Panc1 (cell line): ENCODE measurements around the gene OSBPL8. TPM values are rescaled to one million over a fixed set of nuclear protein-coding genes. Genes with fewer than 3 reads are reported as not detected.

Experiments
- ATAC-seq: fragments of 200-7000 bp; cut with Tn5 transposase; 2 replicates; pipeline ENCODE4 v1.9.1; 2020; ENCODE audit warnings: mild to moderate bottlenecking, moderate library complexity
- BruUV-seq: library from RNA; stranded (reverse); fragments of 400-500 nt; replicated peaks from 2 replicates; lab custom pipeline; 2021; lab: Mats Ljungman, UMichigan
- CTCF ChIA-PET: fragments of 300-600 bp; sonication (Branson Sonifier 250); formaldehyde crosslinking; loops from one replicate; lab custom pipeline; 2022; ENCODE audit warnings: antibody characterized with exemption; lab: Charles Lee
- POLR2A ChIA-PET: fragments of 300-600 bp; sonication (Branson Sonifier 250); formaldehyde crosslinking; loops from one replicate; lab custom pipeline; 2022; ENCODE audit warnings: antibody characterized with exemption; lab: Charles Lee
- DNase-seq: peaks from one replicate; pipeline ENCODE4 v3.0.0-alpha.2; 2010; ENCODE audit warnings: low read depth, low spot score
- H3K27ac ChIP-seq: 2 replicates; pipeline ENCODE4 v1.5.1; 2011; ENCODE audit warnings: mild to moderate bottlenecking, low read length, inconsistent platforms
- H3K27me3 ChIP-seq: fragments of 200-500 bp; sonication (Bioruptor generic); 2 replicates; pipeline ENCODE4 v1.6.0; 2014; ENCODE audit warnings: low read length, inconsistent platforms; ENCODE audit not compliant: control insufficient read depth, insufficient read depth
- H3K36me3 ChIP-seq: fragments of 200-500 bp; sonication (Bioruptor generic); 2 replicates; pipeline ENCODE4 v1.5.1; 2014; ENCODE audit warnings: inconsistent platforms, mild to moderate bottlenecking, low read length, moderate library complexity; ENCODE audit not compliant: control insufficient read depth, insufficient read depth
- H3K4me1 ChIP-seq: 2 replicates; pipeline ENCODE4 v1.5.1; 2011; ENCODE audit warnings: inconsistent platforms, mild to moderate bottlenecking, low read length, moderate library complexity; ENCODE audit not compliant: control insufficient read depth, insufficient read depth
- H3K4me3 ChIP-seq, 2 experiments: 2 replicates each; pipeline ENCODE4 v1.5.1; 2011 to 2012; ENCODE audit warnings: low read depth in 2 of 2, low read length in 2 of 2, mild to moderate bottlenecking in 2 of 2, inconsistent platforms in 1 of 2, moderate library complexity in 1 of 2
- H3K9me3 ChIP-seq: fragments of 200-500 bp; sonication (Bioruptor generic); 2 replicates; pipeline ENCODE4 v1.5.1; 2014; ENCODE audit warnings: low read depth, mild to moderate bottlenecking, inconsistent platforms, low read length, moderate library complexity; ENCODE audit not compliant: control insufficient read depth, insufficient read depth
- CTCF ChIP-seq: fragments of 450-650 bp; IDR thresholded peaks from 2 replicates; pipeline ENCODE4 v1.5.1; 2017; ENCODE audit warnings: mild to moderate bottlenecking
- POLR2AphosphoS5 ChIP-seq: IDR thresholded peaks from 2 replicates; pipeline ENCODE4 v1.6.1; 2012; ENCODE audit warnings: mild to moderate bottlenecking, low read depth, low read length, moderate library complexity
- REST ChIP-seq, 2 experiments: IDR thresholded peaks; 2 replicates each; pipeline ENCODE4 v1.6.1; 2011 to 2012; ENCODE audit warnings: low read depth in 2 of 2, control low read depth in 1 of 2, low read length in 1 of 2, mild to moderate bottlenecking in 1 of 2, moderate library complexity in 1 of 2; ENCODE audit not compliant: insufficient read depth in 1 of 2
- SIN3A ChIP-seq: IDR thresholded peaks from 2 replicates; pipeline ENCODE4 v1.6.1; 2012; ENCODE audit warnings: low read depth, mild to moderate bottlenecking, low read length, moderate library complexity, borderline replicate concordance; ENCODE audit not compliant: insufficient read depth
- TCF7L2 ChIP-seq: IDR thresholded peaks from 2 replicates; pipeline ENCODE4 v1.6.1; 2011; ENCODE audit warnings: mild to moderate bottlenecking, low read depth, low read length, inconsistent platforms
- in situ Hi-C: cut with HindIII; loops from 2 replicates; pipeline ENCODE4 v1.10.0; 2016; ENCODE audit warnings: low sequenced_read_pairs, low pct_unique_long_range_greater_than_20kb
- intact Hi-C: fragments of 100-400 bp; cut with micrococcal nuclease; formaldehyde crosslinking; loops from one replicate; pipeline ENCODE4 v1.10.0; 2022; ENCODE audit not compliant: unreplicated experiment
- total RNA-seq: library from RNA; stranded (reverse); gene quantifications from one replicate; pipeline ENCODE4 v1.2.1, GENCODE V29; 2021; ENCODE audit not compliant: unreplicated experiment

Gene OSBPL8
- total RNA-seq, 1 experiment from 2014 or later, result 76.9 TPM

GRCh38 chr12:76312315-76312714 is 247.3 kb downstream of the OSBPL8 start:
- ATAC-seq, result no peak
- ChIA-PET POLR2A (interaction anchor here (0.7 kb wide), 1 partner anchor 48 kb away, joined by 7 read pairs; no protein-coding TSS in a partner anchor), CTCF (interaction anchor here (0.6 kb wide), 1 partner anchor 228 kb away, joined by 3 read pairs; no protein-coding TSS in a partner anchor)

GRCh38 chr12:76311796-76312195 is 247.8 kb downstream of the OSBPL8 start:
- CTCF ChIA-PET, result no interaction called here
- intact Hi-C loops, result no loop called here

More at GRCh38 chr12:76312315-76312714, 247.3 kb downstream of the OSBPL8 start:
- Histone ChIP-seq H3K36me3 (no peaks in the 10 kb centered on the region), H3K4me1 (no peaks in the 10 kb centered on the region; the same call in 1 of the 2 replicates), H3K4me3 (no peak overlapping the region), H3K9me3 (no peaks in the 10 kb centered on the region), H3K27me3 (no peaks in the 10 kb centered on the region), H3K27ac (no peak overlapping the region)
- BruUV-seq, result no TSS peak
- TF ChIP-seq POLR2AphosphoS5 (no peak), REST (IDR thresholded peaks at IDR 0.05; ENCODE audit: insufficient read depth in 1 of 2, low read depth in 2 of 2, low read length in 1 of 2) (no peak), SIN3A (no peak), CTCF (no peak), TCF7L2 (no peak)
- intact Hi-C loops, result no loop called here
- in situ Hi-C loops, result no loop called here
- no peak for DNase-seq

More at GRCh38 chr12:76311796-76312195, 247.8 kb downstream of the OSBPL8 start:
- no peak overlapping the region for H3K27ac ChIP-seq
- no peaks in the 10 kb centered on the region for H3K36me3 ChIP-seq
- H3K27me3 ChIP-seq, result no peaks in the 10 kb centered on the region
- H3K4me3 ChIP-seq, result no peak overlapping the region
- no peak for DNase-seq
- POLR2A ChIA-PET, result no interaction called here
- TF ChIP-seq REST (IDR thresholded peaks at IDR 0.05; ENCODE audit: insufficient read depth in 1 of 2, low read depth in 2 of 2, low read length in 1 of 2), result no peak
- TF ChIP-seq SIN3A, result no peak
- no peak for TF ChIP-seq CTCF
- no peak for TF ChIP-seq TCF7L2
- TF ChIP-seq POLR2AphosphoS5, result no peak
- no peaks in the 10 kb centered on the region for H3K9me3 ChIP-seq
- no TSS peak for BruUV-seq
- in situ Hi-C loops, result no loop called here
- no peaks in the 10 kb centered on the region; the same call in 1 of the 2 replicates for H3K4me1 ChIP-seq
- no peak for ATAC-seq
